HepG2 (cell line): ENCODE data around the gene MAT2A. TPM values are rescaled to one million over a fixed set of nuclear protein-coding genes. Genes with fewer than 3 reads are reported as not detected.

Experiments used
- AGO1 ChIP-seq: fragments of 200-400 bp; formaldehyde crosslinking; IDR thresholded peaks from 2 replicates; pipeline ENCODE4 v1.6.1; 2017; ENCODE audit warnings: mild to moderate bottlenecking, low read depth, low read length, moderate library complexity; ENCODE audit not compliant: poor library complexity, severe bottlenecking
- CSRNP2 ChIP-seq: sonication (generic); formaldehyde crosslinking; conservative IDR thresholded peaks from 2 replicates; pipeline ENCODE4 v1.8.0; 2022; ENCODE audit warnings: low read depth, missing genetic modification reagents
- ESRRA ChIP-seq: sonication (generic); formaldehyde crosslinking; IDR thresholded peaks from 2 replicates; pipeline ENCODE4 v1.5.1; 2020; ENCODE audit warnings: mild to moderate bottlenecking, low read depth, missing genetic modification reagents
- FOXA3 ChIP-seq: IDR thresholded peaks from 2 replicates; pipeline ENCODE4 v1.6.1; 2016; ENCODE audit warnings: missing genetic modification reagents, missing compliant biosample characterization
- GMEB2 ChIP-seq: IDR thresholded peaks from 2 replicates; pipeline ENCODE4 v1.6.1; 2016; ENCODE audit warnings: missing biosample characterization, missing genetic modification reagents, low read depth
- HOXD1 ChIP-seq: sonication (generic); formaldehyde crosslinking; IDR thresholded peaks from 2 replicates; pipeline ENCODE4 v1.5.0; 2020; ENCODE audit warnings: missing genetic modification reagents
- POGZ ChIP-seq: sonication (generic); formaldehyde crosslinking; IDR thresholded peaks from 2 replicates; pipeline ENCODE4 v1.4.0; 2020; ENCODE audit warnings: mild to moderate bottlenecking, missing genetic modification reagents
- PTBP1 ChIP-seq: fragments of 200-400 bp; formaldehyde crosslinking; IDR thresholded peaks from 2 replicates; pipeline ENCODE4 v1.6.1; 2018; ENCODE audit warnings: low read length, low read depth; ENCODE audit not compliant: poor library complexity, severe bottlenecking
- RXRB ChIP-seq: IDR thresholded peaks from 2 replicates; pipeline ENCODE4 v1.6.1; 2016; ENCODE audit warnings: borderline replicate concordance, missing genetic modification reagents, missing compliant biosample characterization
- TCF12 ChIP-seq, 2 experiments: fragments of 450-650 bp in 1 of 2; sonication (generic) in 1 of 2; formaldehyde crosslinking in 1 of 2; IDR thresholded peaks; 2 replicates each; pipeline versions ENCODE4 v1.6.1 to v1.8.0; 2017 to 2022; ENCODE audit warnings: antibody characterized with exemption in 1 of 2, mild to moderate bottlenecking in 1 of 2, missing genetic modification reagents in 1 of 2, moderate library complexity in 1 of 2
- ZBTB43 ChIP-seq: sonication (generic); formaldehyde crosslinking; conservative IDR thresholded peaks from 2 replicates; pipeline ENCODE4 v1.4.0; 2020; ENCODE audit warnings: missing genetic modification reagents
- ZFP36L2 ChIP-seq: sonication (generic); formaldehyde crosslinking; IDR thresholded peaks from 2 replicates; pipeline ENCODE4 v1.4.0; 2020; ENCODE audit warnings: missing genetic modification reagents
- ZFP41 ChIP-seq: sonication (generic); formaldehyde crosslinking; IDR thresholded peaks from 2 replicates; pipeline ENCODE4 v1.4.0; 2020; ENCODE audit warnings: mild to moderate bottlenecking, missing genetic modification reagents, borderline replicate concordance
- ZFY ChIP-seq: sonication (generic); formaldehyde crosslinking; IDR thresholded peaks from 2 replicates; pipeline ENCODE4 v1.4.0; 2020; ENCODE audit warnings: missing genetic modification reagents
- ZNF17 ChIP-seq: sonication (generic); formaldehyde crosslinking; IDR thresholded peaks from 2 replicates; pipeline ENCODE4 v1.5.0; 2020; ENCODE audit warnings: mild to moderate bottlenecking, missing genetic modification reagents
- ZNF24 ChIP-seq: fragments of 450-650 bp; IDR thresholded peaks from 2 replicates; pipeline ENCODE4 v1.6.1; 2017; ENCODE audit warnings: antibody characterized with exemption, mild to moderate bottlenecking
- ZNF264 ChIP-seq: sonication (generic); formaldehyde crosslinking; IDR thresholded peaks from 2 replicates; pipeline ENCODE4 v1.4.0; 2020; ENCODE audit warnings: missing genetic modification reagents
- ZNF557 ChIP-seq: sonication (generic); formaldehyde crosslinking; IDR thresholded peaks from 2 replicates; pipeline ENCODE4 v1.4.0; 2020; ENCODE audit warnings: missing genetic modification reagents
- ZNF678 ChIP-seq: sonication (generic); formaldehyde crosslinking; IDR thresholded peaks from 2 replicates; pipeline ENCODE4 v1.4.0; 2020; ENCODE audit warnings: mild to moderate bottlenecking, missing genetic modification reagents
- ZNF703 ChIP-seq: sonication (generic); formaldehyde crosslinking; IDR thresholded peaks from 2 replicates; pipeline ENCODE4 v1.5.1; 2020; ENCODE audit warnings: missing genetic modification reagents, mild to moderate bottlenecking, moderate library complexity, borderline replicate concordance
- ZNF747 ChIP-seq: sonication (generic); formaldehyde crosslinking; IDR thresholded peaks from 2 replicates; pipeline ENCODE4 v1.8.1; 2023; ENCODE audit warnings: missing genetic modification reagents, mild to moderate bottlenecking, borderline replicate concordance
- polyA plus RNA-seq, 8 experiments: library from polyadenylated mRNA; depleted of rRNA in 3 of 8; stranded (reverse) in 7 of 8; unstranded in 1 of 8; fragments of >200 nt; fragmentation: Illumina TruSeq in 4 of 8; extraction: Trizol in 4 of 8; gene quantifications; 2 replicates each; pipeline versions ENCODE4 v1.2.1 to v1.2.3, GENCODE V29; 2011 to 2016; ENCODE audit warnings: low read depth in 4 of 8, missing spikeins in 1 of 8, mixed read lengths in 1 of 8; ENCODE audit not compliant: insufficient read depth in 1 of 8
- total RNA-seq, 5 experiments: library from RNA; depleted of rRNA; stranded (reverse); fragments of >200 nt; fragmentation: Illumina TruSeq; extraction: Trizol; gene quantifications; 2 replicates each; pipeline ENCODE4 v1.2.3, GENCODE V29; 2016; ENCODE audit warnings: low read depth in 1 of 5
- TF ChIP-seq, protein P1 (sequence below): sonication (generic); formaldehyde crosslinking; IDR thresholded peaks from 2 replicates; pipeline ENCODE4 v1.8.1; 2022; ENCODE audit warnings: low read depth, mild to moderate bottlenecking, missing genetic modification reagents

MAT2A gene
- total and polyA plus RNA-seq, 2 of the 13 experiments (the other 11 are each of a cell fraction or from before 2014, with no cell fraction given), result 155 to 331 TPM

- no peak; the same call in none of the 2 replicates for TF ChIP-seq CSRNP2 (CRISPR knock-in tag)
- TF ChIP-seq RXRB, result 0 out of 2 replicates have a peak, but pooled peaks have one; percentile 22
- 0 out of 2 replicates have a peak, but pooled peaks have one; percentile 59 for TF ChIP-seq ZNF17 (CRISPR knock-in tag)
- no peak for TF ChIP-seq TCF12 (IDR thresholded peaks at IDR 0.05)
- TF ChIP-seq TCF12 (CRISPR knock-in tag; IDR thresholded peaks at IDR 0.05), result no peak; the same call in 1 of the 2 replicates
- TF ChIP-seq ZNF747 (CRISPR knock-in tag), result peak; percentile 93
- no peak for TF ChIP-seq HOXD1 (CRISPR knock-in tag)
- no peak for TF ChIP-seq FOXA3 (CRISPR knock-in tag)
- TF ChIP-seq GMEB2 (CRISPR knock-in tag), result peak; percentile 36; the same call in 1 of the 2 replicates
- no peak; the same call in 1 of the 2 replicates for TF ChIP-seq ZNF703 (CRISPR knock-in tag)
- TF ChIP-seq, protein P1, sequence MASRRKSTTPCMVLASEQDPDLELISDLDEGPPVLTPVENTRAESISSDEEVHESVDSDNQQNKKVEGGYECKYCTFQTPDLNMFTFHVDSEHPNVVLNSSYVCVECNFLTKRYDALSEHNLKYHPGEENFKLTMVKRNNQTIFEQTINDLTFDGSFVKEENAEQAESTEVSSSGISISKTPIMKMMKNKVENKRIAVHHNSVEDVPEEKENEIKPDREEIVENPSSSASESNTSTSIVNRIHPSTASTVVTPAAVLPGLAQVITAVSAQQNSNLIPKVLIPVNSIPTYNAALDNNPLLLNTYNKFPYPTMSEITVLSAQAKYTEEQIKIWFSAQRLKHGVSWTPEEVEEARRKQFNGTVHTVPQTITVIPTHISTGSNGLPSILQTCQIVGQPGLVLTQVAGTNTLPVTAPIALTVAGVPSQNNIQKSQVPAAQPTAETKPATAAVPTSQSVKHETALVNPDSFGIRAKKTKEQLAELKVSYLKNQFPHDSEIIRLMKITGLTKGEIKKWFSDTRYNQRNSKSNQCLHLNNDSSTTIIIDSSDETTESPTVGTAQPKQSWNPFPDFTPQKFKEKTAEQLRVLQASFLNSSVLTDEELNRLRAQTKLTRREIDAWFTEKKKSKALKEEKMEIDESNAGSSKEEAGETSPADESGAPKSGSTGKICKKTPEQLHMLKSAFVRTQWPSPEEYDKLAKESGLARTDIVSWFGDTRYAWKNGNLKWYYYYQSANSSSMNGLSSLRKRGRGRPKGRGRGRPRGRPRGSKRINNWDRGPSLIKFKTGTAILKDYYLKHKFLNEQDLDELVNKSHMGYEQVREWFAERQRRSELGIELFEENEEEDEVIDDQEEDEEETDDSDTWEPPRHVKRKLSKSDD (CRISPR knock-in tag), result 0 out of 2 replicates have a peak, but pooled peaks have one; percentile 36
- peak; percentile 94 for TF ChIP-seq AGO1
- TF ChIP-seq PTBP1, result peak; percentile 88
- TF ChIP-seq ESRRA (CRISPR knock-in tag), result peak; percentile 85
- peak; percentile 95 for TF ChIP-seq ZNF557
- 0 out of 2 replicates have a peak, but pooled peaks have one; percentile 28 for TF ChIP-seq ZNF264 (CRISPR knock-in tag)
- TF ChIP-seq ZFP41 (CRISPR knock-in tag), result peak; percentile 87
- TF ChIP-seq ZNF678 (CRISPR knock-in tag), result peak; percentile 71; the same call in 1 of the 2 replicates
- TF ChIP-seq ZNF24, result no peak
- TF ChIP-seq ZFP36L2 (CRISPR knock-in tag), result no peak
- peak; percentile 56 for TF ChIP-seq ZFY
- TF ChIP-seq ZBTB43 (CRISPR knock-in tag), result no peak; the same call in 1 of the 2 replicates
- no peak; the same call in 1 of the 2 replicates for TF ChIP-seq POGZ (CRISPR knock-in tag)
Observed at GRCh38 chr2:85539361-85540132, 579 bp downstream of the MAT2A start (continued).
